Right kidney (tissue), 1 donor: ENCODE results near the gene RNF138.
"Not testable (repeated sequence)": the region's sequence is repeated elsewhere in the genome, so short reads cannot be mapped to it uniquely, and the experiment has no call there.

Source experiments
- DNase-seq: peaks from one replicate; pipeline ENCODE4 v3.0.0-alpha.2; 2016

RNF138 gene

GRCh38 chr18:32174719-32175118 lies 83.0 kb downstream of the RNF138 start:
- no peak for DNase-seq

GRCh38 chr18:32175265-32175664 lies 83.6 kb downstream of the RNF138 start:
- DNase-seq, result no peak

GRCh38 chr18:32176745-32177144 lies 85.1 kb downstream of the RNF138 start:
- DNase-seq, result not testable (repeated sequence)

GRCh38 chr18:32177530-32177929 lies 85.9 kb downstream of the RNF138 start:
- DNase-seq, result no peak
